Keratinocyte (primary cell): ENCODE results near the gene SNX20. TPM values are rescaled to one million over a fixed set of nuclear protein-coding genes. Genes with fewer than 3 reads are reported as not detected.

Source experiments
- DNase-seq: peaks from one replicate; pipeline ENCODE4 v3.0.0-alpha.2; 2011; ENCODE audit warnings: low read depth, missing footprints, low spot score
- FAIRE-seq: peaks from 2 replicates; lab custom pipeline; 2011; peaks lifted over from hg19 to GRCh38; lab: Jason Lieb, UNC
- H2AFZ ChIP-seq: 2 replicates; pipeline ENCODE4 v1.6.0; 2012; ENCODE audit warnings: low read length, control low read depth, inconsistent platforms; ENCODE audit not compliant: control insufficient read depth
- H3K27ac ChIP-seq: 2 replicates; pipeline ENCODE4 v1.5.1; 2011; ENCODE audit warnings: low read length; ENCODE audit not compliant: control insufficient read depth, insufficient read depth
- H3K27me3 ChIP-seq: 3 replicates; pipeline ENCODE4 v1.6.0; 2011; ENCODE audit warnings: low read length; ENCODE audit not compliant: control insufficient read depth, insufficient read depth; ENCODE audit errors: extremely low read depth
- H3K36me3 ChIP-seq, 2 experiments: 2 replicates in 1 of 2; 3 replicates in 1 of 2; pipeline ENCODE4 v1.5.1; 2011; ENCODE audit warnings: low read length in 2 of 2, mild to moderate bottlenecking in 1 of 2; ENCODE audit not compliant: control insufficient read depth in 2 of 2, insufficient read depth in 2 of 2; ENCODE audit errors: extremely low read depth in 1 of 2
- H3K4me1 ChIP-seq: 3 replicates; pipeline ENCODE4 v1.5.1; 2011; ENCODE audit warnings: low read length; ENCODE audit not compliant: control insufficient read depth, insufficient read depth; ENCODE audit errors: extremely low read depth
- H3K4me2 ChIP-seq: 3 replicates; pipeline ENCODE4 v1.6.0; 2011; ENCODE audit warnings: low read depth, low read length; ENCODE audit not compliant: control insufficient read depth, insufficient read depth; ENCODE audit errors: extremely low read depth
- H3K4me3 ChIP-seq, 3 experiments: fragments of 200-600 bp in 1 of 3; sonication (generic) in 1 of 3; 2 replicates in 2 of 3; 3 replicates in 1 of 3; pipeline ENCODE4 v1.5.1; 2011 to 2016; ENCODE audit warnings: low read length in 3 of 3, mild to moderate bottlenecking in 3 of 3, control low read depth in 2 of 3, inconsistent platforms in 1 of 3, low read depth in 1 of 3, mixed read lengths in 1 of 3, mixed run types in 1 of 3, moderate library complexity in 1 of 3; ENCODE audit not compliant: control insufficient read depth in 2 of 3, insufficient read depth in 2 of 3; ENCODE audit errors: extremely low read depth in 1 of 3
- H3K79me2 ChIP-seq: 2 replicates; pipeline ENCODE4 v1.6.0; 2012; ENCODE audit warnings: low read length; ENCODE audit not compliant: control insufficient read depth, insufficient read depth
- H3K9ac ChIP-seq: 3 replicates; pipeline ENCODE4 v1.6.0; 2011; ENCODE audit warnings: low read length; ENCODE audit not compliant: control insufficient read depth, insufficient read depth; ENCODE audit errors: extremely low read depth
- H3K9me1 ChIP-seq: 3 replicates; pipeline ENCODE4 v1.6.0; 2011; ENCODE audit warnings: low read length; ENCODE audit not compliant: control insufficient read depth, insufficient read depth; ENCODE audit errors: extremely low read depth
- H3K9me3 ChIP-seq: 2 replicates; pipeline ENCODE4 v1.5.1; 2012; ENCODE audit warnings: low read depth, low read length; ENCODE audit not compliant: control insufficient read depth
- H4K20me1 ChIP-seq: 3 replicates; pipeline ENCODE4 v1.6.0; 2011; ENCODE audit warnings: low read length; ENCODE audit not compliant: control insufficient read depth, insufficient read depth; ENCODE audit errors: extremely low read depth
- CTCF ChIP-seq, 3 experiments: IDR thresholded peaks in 1 of 3; conservative IDR thresholded peaks in 1 of 3; optimal IDR thresholded peaks in 1 of 3; 2 replicates in 2 of 3; 3 replicates in 1 of 3; pipeline versions ENCODE3 to v1.5.1; 2011; ENCODE audit warnings: low read length in 3 of 3, mild to moderate bottlenecking in 3 of 3, moderate library complexity in 2 of 3, control low read depth in 1 of 3, inconsistent platforms in 1 of 3; ENCODE audit not compliant: insufficient read depth in 2 of 3; ENCODE audit errors: extremely low read depth in 1 of 3
- EZH2 ChIP-seq: IDR thresholded peaks from one replicate; pipeline ENCODE4 v1.6.1; 2012; ENCODE audit warnings: inconsistent platforms, mild to moderate bottlenecking, low read length, moderate library complexity
- dilution Hi-C: fragments of 300-500 bp; cut with MboI; formaldehyde crosslinking; loops from one replicate; pipeline ENCODE4 v1.7.0; 2020; ENCODE audit warnings: low sequenced_read_pairs; ENCODE audit not compliant: extremely low pct_ligation_motif_present
- polyA plus RNA-seq, 5 experiments: library from polyadenylated mRNA; depleted of rRNA in 3 of 5; stranded (reverse) in 3 of 5; stranded (forward) in 1 of 5; unstranded in 1 of 5; fragments of >200 nt; gene quantifications; 1 replicate in 1 of 5; 2 replicates in 3 of 5; 3 replicates in 1 of 5; pipeline versions ENCODE4 v1.2.1 to v1.2.3, GENCODE V29; 2011 to 2012; ENCODE audit warnings: missing spikeins in 2 of 5, low read depth in 1 of 5, low replicate concordance in 1 of 5

SNX20 gene
- polyA plus RNA-seq, 1 donor (not counting 4 experiments of a cell fraction or from before 2014, with no cell fraction given) = not detected

- no peaks in the 10 kb centered on the region for H3K36me3 ChIP-seq
- no peaks in the 10 kb centered on the region for H3K27me3 ChIP-seq
- TF ChIP-seq CTCF (optimal IDR thresholded peaks at IDR 0.05 in 1 of 3, IDR thresholded peaks at IDR 0.05 in 1 of 3, conservative IDR thresholded peaks at IDR 0.05 in 1 of 3; ENCODE audit: extremely low read depth in 1 of 3, insufficient read depth in 2 of 3, low read length in 3 of 3) = no peak
- no peak for TF ChIP-seq EZH2
- no peaks in the 10 kb centered on the region for H3K4me1 ChIP-seq
- dilution Hi-C loops = no loop called here
- no peaks in the 10 kb centered on the region for H3K9me1 ChIP-seq
- DNase-seq (no peak), FAIRE-seq (no peak)
- no peaks in the 10 kb centered on the region for H4K20me1 ChIP-seq
- no peak overlapping the region for H3K4me2 ChIP-seq
- no peak overlapping the region for H3K27ac ChIP-seq
- no peak overlapping the region for H2AFZ ChIP-seq
- H3K4me3 ChIP-seq = no peak overlapping the region
- H3K9me3 ChIP-seq = no peaks in the 10 kb centered on the region
- H3K9ac ChIP-seq = no peak overlapping the region
- H3K79me2 ChIP-seq = no peaks in the 10 kb centered on the region
Observed at GRCh38 chr16:50628156-50628802, 52.8 kb downstream of the SNX20 start.

- TF ChIP-seq CTCF (optimal IDR thresholded peaks at IDR 0.05 in 1 of 3, IDR thresholded peaks at IDR 0.05 in 1 of 3, conservative IDR thresholded peaks at IDR 0.05 in 1 of 3; ENCODE audit: extremely low read depth in 1 of 3, insufficient read depth in 2 of 3, low read length in 3 of 3) = peak; percentile 22 to 50 (median 48)
- TF ChIP-seq EZH2 = no peak
Observed at GRCh38 chr16:50627419-50627818, 53.7 kb downstream of the SNX20 start.

More at GRCh38 chr16:50627419-50627818, 53.7 kb downstream of the SNX20 start:
- Histone ChIP-seq H3K4me3 (no peak overlapping the region), H4K20me1 (no peaks in the 10 kb centered on the region), H3K9ac (no peak overlapping the region), H3K27me3 (no peaks in the 10 kb centered on the region), H3K36me3 (no peaks in the 10 kb centered on the region), H3K9me1 (no peaks in the 10 kb centered on the region), H3K79me2 (no peaks in the 10 kb centered on the region), H3K27ac (no peak overlapping the region), H3K4me2 (no peak overlapping the region), H3K9me3 (no peaks in the 10 kb centered on the region), H2AFZ (no peak overlapping the region), H3K4me1 (no peaks in the 10 kb centered on the region)
- dilution Hi-C loops = no loop called here
- FAIRE-seq (peak; percentile 34), DNase-seq (no peak)
